GM12878 (cell line): Measurements from ENCODE around the gene LYZL1.

Experiments used
- CTCF ChIP-seq, 3 experiments: IDR thresholded peaks in 2 of 3; conservative IDR thresholded peaks in 1 of 3; 2 replicates each; pipeline ENCODE4 v1.5.1; 2011; ENCODE audit warnings: low read depth in 3 of 3, low read length in 3 of 3, mild to moderate bottlenecking in 3 of 3, control low read depth in 2 of 3, moderate library complexity in 2 of 3, inconsistent platforms in 1 of 3, mixed read lengths in 1 of 3; ENCODE audit not compliant: control insufficient read depth in 2 of 3, insufficient read depth in 1 of 3; ENCODE audit errors: extremely low read depth in 1 of 3
- EP300 ChIP-seq, 2 experiments: fragments of 150-350 bp in 1 of 2; IDR thresholded peaks; 2 replicates each; pipeline ENCODE4 v1.6.1; 2011 to 2012; ENCODE audit warnings: low read depth in 2 of 2, low read length in 2 of 2, borderline replicate concordance in 1 of 2, improper control_type of control experiment in 1 of 2, inconsistent platforms in 1 of 2; ENCODE audit not compliant: control insufficient read depth in 1 of 2
- EZH2 ChIP-seq: IDR thresholded peaks from 2 replicates; pipeline ENCODE4 v1.6.1; 2012; ENCODE audit warnings: low read depth, mild to moderate bottlenecking, control low read depth, inconsistent platforms, low read length, borderline replicate concordance; ENCODE audit not compliant: control insufficient read depth
- POLR2AphosphoS5 ChIP-seq: IDR thresholded peaks from 2 replicates; pipeline ENCODE4 v1.6.1; 2011; ENCODE audit warnings: mild to moderate bottlenecking, low read length, inconsistent platforms
- RAD21 ChIP-seq: IDR thresholded peaks from 2 replicates; pipeline ENCODE4 v1.6.1; 2011; ENCODE audit warnings: mild to moderate bottlenecking, low read depth, low read length, moderate library complexity; ENCODE audit not compliant: insufficient read depth
- ZNF274 ChIP-seq: IDR thresholded peaks from one replicate; pipeline ENCODE4 v1.8.0; 2011; ENCODE audit not compliant: insufficient read length, insufficient read depth

GRCh38 chr10:29332061-29332760 is 43.3 kb downstream of the LYZL1 start:
- TF ChIP-seq CTCF (IDR thresholded peaks at IDR 0.05 in 2 of 3, conservative IDR thresholded peaks at IDR 0.05 in 1 of 3; ENCODE audit: control insufficient read depth in 2 of 3, extremely low read depth in 1 of 3, insufficient read depth in 1 of 3, low read depth in 3 of 3, low read length in 3 of 3) (no peak), POLR2AphosphoS5 (no peak), EP300 (IDR thresholded peaks at IDR 0.05; ENCODE audit: borderline replicate concordance in 1 of 2, control insufficient read depth in 1 of 2, low read depth in 2 of 2, low read length in 2 of 2) (no peak), ZNF274 (no peak), RAD21 (no peak), EZH2 (no peak)
